CD4-positive, alpha-beta memory T cell (primary cell): Measurements from ENCODE around the gene NECTIN2. TPM values are rescaled to one million over a fixed set of nuclear protein-coding genes. Genes with fewer than 3 reads are reported as not detected.
"Not testable (repeated sequence)": the region's sequence is repeated elsewhere in the genome, so short reads cannot be mapped to it uniquely, and the experiment has no call there.

Source experiments
- CTCF ChIA-PET: fragments of 350-600 bp; sonication (Branson Sonifier 250); formaldehyde crosslinking; loops from one replicate; lab custom pipeline; 2021; ENCODE audit warnings: inconsistent platforms; ENCODE audit not compliant: partially characterized antibody; lab: Charles Lee
- POLR2A ChIA-PET: fragments of 350-600 bp; sonication (Branson Sonifier 250); formaldehyde crosslinking; loops from one replicate; lab custom pipeline; 2021; ENCODE audit not compliant: partially characterized antibody; lab: Charles Lee
- DNase-seq, 5 donors: peaks; one replicate each; pipeline versions ENCODE4 v3.0.0 to v3.0.0-alpha.2; 2020 to 2022; ENCODE audit warnings: mixed read lengths in 1 of 5
- H3K27ac ChIP-seq: one replicate; pipeline ENCODE4 v1.7.0; 2013; ENCODE audit warnings: low read depth, low read length
- H3K27me3 ChIP-seq: 2 replicates; pipeline ENCODE4 v1.7.0; 2013; ENCODE audit warnings: mild to moderate bottlenecking, low read length, moderate library complexity; ENCODE audit not compliant: insufficient read depth
- H3K36me3 ChIP-seq: 2 replicates; pipeline ENCODE4 v1.7.0; 2013; ENCODE audit warnings: mild to moderate bottlenecking, low read length, moderate library complexity; ENCODE audit not compliant: insufficient read depth
- H3K4me1 ChIP-seq: 2 replicates; pipeline ENCODE4 v1.7.0; 2013; ENCODE audit warnings: mild to moderate bottlenecking, low read length, moderate library complexity; ENCODE audit not compliant: insufficient read depth
- H3K4me3 ChIP-seq, 2 donors: one replicate each; pipeline ENCODE4 v1.7.0; 2013; ENCODE audit warnings: low read length in 2 of 2, mild to moderate bottlenecking in 1 of 2
- H3K9me3 ChIP-seq, 2 donors: one replicate each; pipeline ENCODE4 v1.7.0; 2013; ENCODE audit warnings: low read length in 2 of 2, control low read depth in 1 of 2; ENCODE audit not compliant: control insufficient read depth in 1 of 2
- H3K27ac Mint-ChIP-seq, 7 donors: one replicate each; pipeline ENCODE4 v1.8.0; 2020 to 2021; ENCODE audit warnings: mixed read lengths in 7 of 7, mild to moderate bottlenecking in 6 of 7, inconsistent platforms in 3 of 7, moderate library complexity in 3 of 7
- H3K27me3 Mint-ChIP-seq, 2 donors: one replicate each; pipeline ENCODE4 v1.8.0; 2020 to 2021; ENCODE audit warnings: mixed read lengths in 2 of 2
- H3K36me3 Mint-ChIP-seq, 2 donors: one replicate each; pipeline ENCODE4 v1.8.0; 2020 to 2021; ENCODE audit warnings: mixed read lengths in 2 of 2, inconsistent platforms in 1 of 2, mild to moderate bottlenecking in 1 of 2
- H3K4me1 Mint-ChIP-seq, 4 donors: one replicate each; pipeline ENCODE4 v1.8.0; 2020 to 2021; ENCODE audit warnings: mixed read lengths in 4 of 4, mild to moderate bottlenecking in 1 of 4
- H3K4me3 Mint-ChIP-seq, 8 donors: one replicate each; pipeline ENCODE4 v1.8.0; 2020 to 2021; ENCODE audit warnings: mixed read lengths in 8 of 8, mild to moderate bottlenecking in 7 of 8, moderate library complexity in 6 of 8, inconsistent platforms in 3 of 8
- H3K9me3 Mint-ChIP-seq, 8 donors: one replicate each; pipeline ENCODE4 v1.8.0; 2020 to 2021; ENCODE audit warnings: mixed read lengths in 8 of 8, mild to moderate bottlenecking in 5 of 8, inconsistent platforms in 3 of 8, moderate library complexity in 1 of 8
- intact Hi-C: fragments of 100-400 bp; cut with micrococcal nuclease; formaldehyde crosslinking; loops from one replicate; pipeline ENCODE4 v1.15.1; 2023
- polyA plus RNA-seq, 2 donors: library from polyadenylated mRNA; unstranded; fragments of 300-500 nt; fragmentation: Illumina TruSeq; gene quantifications; one replicate each; pipeline ENCODE4 v1.2.3, GENCODE V29; 2021
- total RNA-seq, 2 experiments: library from RNA; stranded (reverse); gene quantifications; one replicate each; pipeline ENCODE4 v1.2.3, GENCODE V29; 2021

The NECTIN2 gene
- total and polyA plus RNA-seq, 4 experiments from 2014 or later: 0.11 to 1.7 (median 0.84) TPM; not detected in 1

DNA sequence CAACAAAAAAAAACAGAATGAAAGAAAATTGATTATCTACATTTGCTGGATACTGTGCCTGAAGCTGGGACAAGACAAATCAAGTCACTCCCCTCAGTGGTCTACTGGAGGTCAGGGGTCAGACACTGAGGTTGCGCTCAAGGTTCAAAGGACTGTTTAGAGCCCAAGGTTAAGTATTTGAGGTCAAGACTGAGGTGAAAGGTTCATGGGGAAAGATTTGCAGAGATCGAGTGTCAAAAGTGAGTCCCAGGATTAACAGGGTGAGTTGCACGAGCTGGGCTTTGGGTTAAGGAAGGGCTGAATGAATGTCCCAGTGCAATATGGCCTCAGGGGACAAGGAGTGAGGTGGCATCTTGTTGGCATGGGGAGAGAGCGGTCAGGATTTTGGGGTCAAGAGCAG lies 41.6 kb downstream of the NECTIN2 start:
- H3K36me3 Mint-ChIP-seq: peaks cover 0 to 8% of the 10 kb centered on the region in 2 donors
- H3K27me3 Mint-ChIP-seq: no peaks in the 10 kb centered on the region
- H3K4me3 ChIP-seq: no peak overlapping the region
- H3K4me1 Mint-ChIP-seq: peaks cover 16 to 27% (median 24%) of the 10 kb centered on the region in 4 donors
- ChIA-PET POLR2A (no interaction called here), CTCF (no interaction called here)
- H3K27ac ChIP-seq: no peak overlapping the region
- DNase-seq: no peak
- H3K9me3 Mint-ChIP-seq: peaks cover 0 to 6% (median 0%) of the 10 kb centered on the region in 8 donors
- H3K9me3 ChIP-seq: no peaks in the 10 kb centered on the region
- H3K4me3 Mint-ChIP-seq: peak overlapping the region in 1 of 8 donors; percentile 57
- peak overlapping the region in 4 of 7 donors; percentile 2 to 75 (median 32) for H3K27ac Mint-ChIP-seq
- intact Hi-C loops: no loop called here
- H3K4me1 ChIP-seq: peaks cover 22% of the 10 kb centered on the region
- peaks cover 3% of the 10 kb centered on the region for H3K36me3 ChIP-seq
- H3K27me3 ChIP-seq: no peaks in the 10 kb centered on the region

- H3K4me3 ChIP-seq, H3K27me3 Mint-ChIP-seq, H3K27ac ChIP-seq, DNase-seq, H3K9me3 Mint-ChIP-seq, POLR2A ChIA-PET, H3K4me3 Mint-ChIP-seq, intact Hi-C loops, CTCF ChIA-PET, H3K9me3 ChIP-seq, H3K27me3 ChIP-seq, H3K36me3 ChIP-seq: not testable (repeated sequence)
- Mint-ChIP-seq H3K4me1 (peaks cover 19 to 34% (median 28%) of the 10 kb centered on the region in 4 donors), H3K27ac (peak overlapping the region in 1 of 7 donors; percentile 10), H3K36me3 (peaks cover 4 to 15% of the 10 kb centered on the region in 2 donors)
- H3K4me1 ChIP-seq: peaks cover 22% of the 10 kb centered on the region
Observed at GRCh38 chr19:44888335-44888734, 42.2 kb downstream of the NECTIN2 start.

DNA sequence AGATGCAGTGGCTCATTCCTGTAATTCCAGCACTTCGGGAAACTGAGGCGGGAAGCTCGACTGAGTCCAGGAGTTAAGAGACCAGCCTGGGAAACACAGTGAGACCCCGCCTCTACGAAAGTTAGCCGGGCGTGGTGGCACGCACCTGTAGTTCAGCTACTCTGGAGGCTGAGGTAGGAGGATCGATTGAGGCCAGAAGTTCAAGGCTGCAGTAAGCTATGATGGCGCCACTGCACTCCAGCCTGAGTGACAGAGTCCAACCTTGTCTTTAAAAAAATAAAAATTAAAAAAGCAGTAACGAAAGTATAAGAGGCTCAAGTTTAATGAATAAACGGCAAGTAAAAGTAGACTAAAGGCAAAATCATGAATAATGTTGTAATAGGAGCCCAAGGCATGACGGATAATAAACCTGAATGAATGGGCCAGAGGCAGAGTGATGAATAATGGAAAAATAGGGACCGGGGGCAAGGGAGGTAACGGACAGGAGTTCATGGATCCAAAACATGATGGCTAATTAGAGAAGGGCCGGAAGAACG lies 43.8 kb downstream of the NECTIN2 start:
- CTCF ChIA-PET: no interaction called here
- Histone ChIP-seq H3K9me3 (no peaks in the 10 kb centered on the region), H3K4me3 (peak overlapping the region; percentile 36 to 59), H3K36me3 (peaks cover 21% of the 10 kb centered on the region), H3K27ac (peak overlapping the region; percentile 83), H3K27me3 (no peaks in the 10 kb centered on the region), H3K4me1 (peaks cover 22% of the 10 kb centered on the region)
- peak overlapping the region; percentile 83 to 97 (median 95) for H3K27ac Mint-ChIP-seq
- peak overlapping the region; percentile 80 to 95 (median 89) for H3K4me3 Mint-ChIP-seq
- DNase-seq: no peak
- peaks cover 19 to 35% (median 28%) of the 10 kb centered on the region in 4 donors for H3K4me1 Mint-ChIP-seq
- peaks cover 13 to 23% of the 10 kb centered on the region in 2 donors for H3K36me3 Mint-ChIP-seq
- H3K9me3 Mint-ChIP-seq: peaks cover 0 to 6% (median 0%) of the 10 kb centered on the region in 8 donors
- intact Hi-C loops: loop anchor here (1.0 to 5.0 kb wide), 6 partner anchors 43 to 517 kb away; partner anchors contain the start of genes BCL3, BLOC1S3, CLPTM1 and NECTIN2
- POLR2A ChIA-PET: interaction anchor here (0.6 to 1.4 kb wide), 6 partner anchors 16 to 288 kb away, joined by 3 to 13 read pairs (median 8); partner anchors contain the start of genes APOE, BLOC1S3, CLASRP and CLPTM1
- no peaks in the 10 kb centered on the region for H3K27me3 Mint-ChIP-seq

- Mint-ChIP-seq H3K36me3 (peaks cover 16 to 26% of the 10 kb centered on the region in 2 donors), H3K27me3 (no peaks in the 10 kb centered on the region), H3K27ac (peak overlapping the region; percentile 83 to 97 (median 95)), H3K4me1 (peaks cover 19 to 35% (median 28%) of the 10 kb centered on the region in 4 donors), H3K9me3 (peaks cover 0 to 6% (median 0%) of the 10 kb centered on the region in 8 donors), H3K4me3 (peak overlapping the region; percentile 80 to 95 (median 89))
- ChIA-PET POLR2A (interaction anchor here (0.6 to 1.4 kb wide), 9 partner anchors 15 to 973 kb away, joined by 3 to 13 read pairs (median 4); partner anchors contain the start of genes APOE, BLOC1S3, CLASRP and CLPTM1), CTCF (no interaction called here)
- Histone ChIP-seq H3K9me3 (no peaks in the 10 kb centered on the region), H3K4me1 (peaks cover 22% of the 10 kb centered on the region), H3K36me3 (peaks cover 24% of the 10 kb centered on the region), H3K4me3 (peak overlapping the region; percentile 36 to 59), H3K27me3 (no peaks in the 10 kb centered on the region), H3K27ac (peak overlapping the region; percentile 83)
- intact Hi-C loops: loop anchor here (1.0 to 5.0 kb wide), 6 partner anchors 44 to 517 kb away; partner anchors contain the start of genes BCL3, BLOC1S3, CLPTM1 and NECTIN2
- DNase-seq: peak; percentile 100
Observed at GRCh38 chr19:44890366-44891015, 44.4 kb downstream of the NECTIN2 start.

GRCh38 chr19:44891016-44891882 lies 45.2 kb downstream of the NECTIN2 start, which contains the start of gene TOMM40:
Gene TOMM40, plus strand, starts transcription at chr19:44891254. Its CDS starts 162 bp downstream, at chr19:44891416.
- Histone ChIP-seq H3K36me3 (peaks cover 29% of the 10 kb centered on the region), H3K27me3 (no peaks in the 10 kb centered on the region), H3K4me1 (peaks cover 22% of the 10 kb centered on the region), H3K4me3 (peak within 1 kb of the TSS; percentile 62 to 78), H3K9me3 (no peaks in the 10 kb centered on the region), H3K27ac (peak within 1 kb of the TSS; percentile 83)
- peak in 1 of 5 donors; percentile 54 for DNase-seq
- Mint-ChIP-seq H3K27ac (peak within 1 kb of the TSS; percentile 83 to 97 (median 95)), H3K36me3 (peaks cover 22 to 33% of the 10 kb centered on the region in 2 donors), H3K9me3 (peaks cover 0 to 6% (median 0%) of the 10 kb centered on the region in 8 donors), H3K27me3 (no peaks in the 10 kb centered on the region), H3K4me3 (peak within 1 kb of the TSS; percentile 80 to 95 (median 90)), H3K4me1 (peaks cover 19 to 35% (median 28%) of the 10 kb centered on the region in 4 donors)
- intact Hi-C loops: loop anchor here (2.0 to 5.0 kb wide), 4 partner anchors 44 to 516 kb away; partner anchors contain the start of genes BCL3, NECTIN2, POLR1G and PPP1R13L
- ChIA-PET POLR2A (interaction anchor here (0.6 to 1.4 kb wide), 9 partner anchors 14 to 972 kb away, joined by 3 to 13 read pairs (median 4); partner anchors contain the start of genes APOE, BLOC1S3, CLPTM1 and PPP1R37), CTCF (no interaction called here)

GRCh38 chr19:44892932-44893331 lies 46.8 kb downstream of the NECTIN2 start:
- peaks cover 22% of the 10 kb centered on the region for H3K4me1 ChIP-seq
- intact Hi-C loops: loop anchor here (5.0 kb wide), 3 partner anchors 109 to 514 kb away; partner anchors contain the start of genes BCL3, POLR1G, PPP1R13L and RELB
- Mint-ChIP-seq H3K4me1 (peaks cover 19 to 35% (median 27%) of the 10 kb centered on the region in 4 donors), H3K36me3 (peaks cover 29 to 43% of the 10 kb centered on the region in 2 donors), H3K9me3 (peaks cover 0 to 6% (median 0%) of the 10 kb centered on the region in 8 donors), H3K4me3 (peak overlapping the region; percentile 52 to 94 (median 82)), H3K27me3 (no peaks in the 10 kb centered on the region), H3K27ac (peak overlapping the region in 6 of 7 donors; percentile 53 to 93 (median 67))
- H3K27ac ChIP-seq: no peak overlapping the region
- H3K9me3 ChIP-seq: no peaks in the 10 kb centered on the region
- H3K36me3 ChIP-seq: peaks cover 38% of the 10 kb centered on the region
- ChIA-PET CTCF (interaction anchor here (1.0 to 1.5 kb wide), 3 partner anchors 10 to 59 kb away, joined by 3 to 5 read pairs (median 4); no protein-coding TSS in a partner anchor), POLR2A (no interaction called here)
- no peaks in the 10 kb centered on the region for H3K27me3 ChIP-seq
- no peak overlapping the region for H3K4me3 ChIP-seq
- DNase-seq: no peak
